Measurements from ENCODE around the gene GP1BB. TPM values are rescaled to one million over a fixed set of nuclear protein-coding genes. Genes with fewer than 3 reads are reported as not detected.

Gene GP1BB
- total and polyA plus RNA-seq, 2 of the 13 experiments (the other 11 are each of a cell fraction or from before 2014, with no cell fraction given), result not detected

DNA sequence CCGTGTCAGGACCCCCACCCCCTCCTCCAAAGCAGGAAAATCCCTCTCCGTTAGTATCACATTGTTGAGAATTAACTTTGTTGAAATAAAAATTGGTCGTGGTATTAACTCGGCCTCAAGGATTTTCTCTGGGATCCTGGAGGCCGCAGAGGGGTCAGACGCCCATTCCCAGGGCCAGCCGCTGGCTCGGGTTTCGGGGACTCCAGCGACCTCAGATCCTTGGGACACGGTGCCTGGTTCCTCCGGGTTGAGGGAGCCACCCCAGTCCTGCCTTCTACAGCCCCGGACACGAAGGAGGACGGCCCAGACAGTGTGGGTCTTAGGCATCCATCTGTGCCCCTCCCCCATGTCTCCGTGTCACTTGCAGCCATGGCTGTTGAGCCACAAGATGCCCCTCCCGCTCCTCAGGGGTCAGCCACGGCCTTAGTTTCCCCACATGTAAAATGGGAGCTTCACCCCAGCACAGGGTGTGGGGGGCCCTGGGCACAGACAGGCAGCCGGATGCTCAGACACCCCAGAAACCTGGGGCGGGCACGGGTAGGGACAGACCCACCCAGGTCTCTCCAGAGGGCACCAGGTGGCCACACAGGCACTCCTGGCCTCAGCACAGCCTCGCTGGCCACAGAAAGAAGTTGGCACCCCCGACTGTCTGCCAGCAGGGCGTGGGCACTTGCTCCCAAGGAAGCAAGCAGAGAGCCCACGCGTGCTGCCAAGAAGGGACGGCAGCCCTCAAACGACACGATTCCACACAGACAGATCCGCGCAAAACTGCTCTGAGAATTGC, 15.5 kb downstream of the GP1BB start:
- POLR2A ChIA-PET, result no interaction called here
- Histone ChIP-seq H3K4me3 (replicated peaks in 1 of 3; ENCODE audit: insufficient read depth in 1 of 3, low read depth in 2 of 3, low read length in 3 of 3) (no peak overlapping the region), H3K79me2 (ENCODE audit: insufficient read depth, low read length) (no peaks in the 10 kb centered on the region), H3K36me3 (replicated peaks in 1 of 2; ENCODE audit: control insufficient read depth in 1 of 2, insufficient read depth in 2 of 2, low read length in 2 of 2) (no peaks in the 10 kb centered on the region), H3K27me3 (ENCODE audit: control insufficient read depth in 1 of 2, insufficient read depth in 2 of 2, low read length in 2 of 2) (peaks cover 10 to 81% of the 10 kb centered on the region in 2 experiments), H3K4me2 (ENCODE audit: low read depth, low read length) (no peak overlapping the region), H3K27ac (ENCODE audit: extremely low read length, insufficient read depth, low read length) (no peak overlapping the region), H2AFZ (ENCODE audit: low read length) (no peak overlapping the region), H4K20me1 (ENCODE audit: insufficient read depth, low read length) (peaks cover 3% of the 10 kb centered on the region; the same call in 1 of the 2 replicates), H3K9ac (ENCODE audit: insufficient read depth, low read depth, low read length) (no peak overlapping the region), H3K9me3 (ENCODE audit: low read length) (no peaks in the 10 kb centered on the region), H3K4me1 (ENCODE audit: insufficient read depth, low read length) (peaks cover 13% of the 10 kb centered on the region)
- CTCF ChIA-PET (ENCODE audit: low intra/inter-chr PET ratio, low total read pairs), result no interaction called here
- no TSS peak for BruUV-seq (replicated peaks)
- intact Hi-C loops (cut with micrococcal nuclease; ENCODE audit: unreplicated experiment), result no loop called here
- WGBS (ENCODE audit: low lambda C conversion rate), result 51% methylated on average over 12 of the region's 31 CpGs
- no peak for FAIRE-seq
- in situ Hi-C loops (cut with HindIII; ENCODE audit: extremely low pct_ligation_motif_present, low pct_unique_long_range_greater_than_20kb), result no loop called here
- TF ChIP-seq NPAS2 (CRISPR knock-in tag; IDR thresholded peaks at IDR 0.05; ENCODE audit: borderline replicate concordance), result no peak
- TF ChIP-seq XRCC5 (optimal IDR thresholded peaks at IDR 0.05; ENCODE audit: low read length), result no peak
- TF ChIP-seq HDAC1 (CRISPR knock-in tag; IDR thresholded peaks at IDR 0.05), result no peak
- TF ChIP-seq, protein P1, sequence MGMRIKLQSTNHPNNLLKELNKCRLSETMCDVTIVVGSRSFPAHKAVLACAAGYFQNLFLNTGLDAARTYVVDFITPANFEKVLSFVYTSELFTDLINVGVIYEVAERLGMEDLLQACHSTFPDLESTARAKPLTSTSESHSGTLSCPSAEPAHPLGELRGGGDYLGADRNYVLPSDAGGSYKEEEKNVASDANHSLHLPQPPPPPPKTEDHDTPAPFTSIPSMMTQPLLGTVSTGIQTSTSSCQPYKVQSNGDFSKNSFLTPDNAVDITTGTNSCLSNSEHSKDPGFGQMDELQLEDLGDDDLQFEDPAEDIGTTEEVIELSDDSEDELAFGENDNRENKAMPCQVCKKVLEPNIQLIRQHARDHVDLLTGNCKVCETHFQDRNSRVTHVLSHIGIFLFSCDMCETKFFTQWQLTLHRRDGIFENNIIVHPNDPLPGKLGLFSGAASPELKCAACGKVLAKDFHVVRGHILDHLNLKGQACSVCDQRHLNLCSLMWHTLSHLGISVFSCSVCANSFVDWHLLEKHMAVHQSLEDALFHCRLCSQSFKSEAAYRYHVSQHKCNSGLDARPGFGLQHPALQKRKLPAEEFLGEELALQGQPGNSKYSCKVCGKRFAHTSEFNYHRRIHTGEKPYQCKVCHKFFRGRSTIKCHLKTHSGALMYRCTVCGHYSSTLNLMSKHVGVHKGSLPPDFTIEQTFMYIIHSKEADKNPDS (CRISPR knock-in tag; IDR thresholded peaks at IDR 0.05), result no peak
- no peak for TF ChIP-seq ZNF546 (CRISPR knock-in tag; conservative IDR thresholded peaks at IDR 0.05)
- no peak for TF ChIP-seq ZNF121 (CRISPR knock-in tag; IDR thresholded peaks at IDR 0.05)
- TF ChIP-seq, protein P2, sequence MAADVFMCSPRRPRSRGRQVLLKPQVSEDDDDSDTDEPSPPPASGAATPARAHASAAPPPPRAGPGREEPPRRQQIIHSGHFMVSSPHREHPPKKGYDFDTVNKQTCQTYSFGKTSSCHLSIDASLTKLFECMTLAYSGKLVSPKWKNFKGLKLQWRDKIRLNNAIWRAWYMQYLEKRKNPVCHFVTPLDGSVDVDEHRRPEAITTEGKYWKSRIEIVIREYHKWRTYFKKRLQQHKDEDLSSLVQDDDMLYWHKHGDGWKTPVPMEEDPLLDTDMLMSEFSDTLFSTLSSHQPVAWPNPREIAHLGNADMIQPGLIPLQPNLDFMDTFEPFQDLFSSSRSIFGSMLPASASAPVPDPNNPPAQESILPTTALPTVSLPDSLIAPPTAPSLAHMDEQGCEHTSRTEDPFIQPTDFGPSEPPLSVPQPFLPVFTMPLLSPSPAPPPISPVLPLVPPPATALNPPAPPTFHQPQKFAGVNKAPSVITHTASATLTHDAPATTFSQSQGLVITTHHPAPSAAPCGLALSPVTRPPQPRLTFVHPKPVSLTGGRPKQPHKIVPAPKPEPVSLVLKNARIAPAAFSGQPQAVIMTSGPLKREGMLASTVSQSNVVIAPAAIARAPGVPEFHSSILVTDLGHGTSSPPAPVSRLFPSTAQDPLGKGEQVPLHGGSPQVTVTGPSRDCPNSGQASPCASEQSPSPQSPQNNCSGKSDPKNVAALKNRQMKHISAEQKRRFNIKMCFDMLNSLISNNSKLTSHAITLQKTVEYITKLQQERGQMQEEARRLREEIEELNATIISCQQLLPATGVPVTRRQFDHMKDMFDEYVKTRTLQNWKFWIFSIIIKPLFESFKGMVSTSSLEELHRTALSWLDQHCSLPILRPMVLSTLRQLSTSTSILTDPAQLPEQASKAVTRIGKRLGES (CRISPR knock-in tag; IDR thresholded peaks at IDR 0.05; ENCODE audit: borderline replicate concordance), result no peak
- TF ChIP-seq CREB1 (IDR thresholded peaks at IDR 0.05), result no peak
- TF ChIP-seq CREB1 (CRISPR knock-in tag; IDR thresholded peaks at IDR 0.05), result no peak
- no peak for TF ChIP-seq RFXAP (CRISPR knock-in tag; IDR thresholded peaks at IDR 0.05; ENCODE audit: borderline replicate concordance)
- no peak for TF ChIP-seq ATF7 (IDR thresholded peaks at IDR 0.05)
- TF ChIP-seq ATF7 (CRISPR knock-in tag; IDR thresholded peaks at IDR 0.05), result no peak
- TF ChIP-seq SMAD1 (CRISPR knock-in tag; IDR thresholded peaks at IDR 0.05; ENCODE audit: borderline replicate concordance, low read depth), result no peak
- no peak for TF ChIP-seq ETV6 (CRISPR knock-in tag; conservative IDR thresholded peaks at IDR 0.05)
- TF ChIP-seq ZFY (CRISPR knock-in tag; IDR thresholded peaks at IDR 0.05), result no peak
- TF ChIP-seq ZNF30 (CRISPR knock-in tag; IDR thresholded peaks at IDR 0.05), result no peak
- TF ChIP-seq KDM5A (IDR thresholded peaks at IDR 0.05; ENCODE audit: borderline replicate concordance, low read length), result no peak
- no peak for TF ChIP-seq GTF2F1 (IDR thresholded peaks at IDR 0.05; ENCODE audit: low read length)
- TF ChIP-seq ZNF629 (CRISPR knock-in tag; conservative IDR thresholded peaks at IDR 0.05), result no peak
- no peak for TF ChIP-seq KLF15 (CRISPR knock-in tag; IDR thresholded peaks at IDR 0.05; ENCODE audit: borderline replicate concordance)
- no peak for DNase-seq (ENCODE audit: low spot score)
- no peak for ATAC-seq

Data from HepG2 (cell line).